Measurements from ENCODE around the gene RNF187.

Gene RNF187

GRCh38 chr1:228450200-228450599, 37.0 kb upstream of the RNF187 start:
- TF ChIP-seq SIN3A (IDR thresholded peaks at IDR 0.05; ENCODE audit: borderline replicate concordance, insufficient read depth, low read length) (no peak), FOXP2 (optimal IDR thresholded peaks at IDR 0.05; ENCODE audit: borderline replicate concordance, extremely low read depth, extremely low read length, insufficient read depth) (no peak), REST (IDR thresholded peaks at IDR 0.05; ENCODE audit: insufficient read depth in 1 of 2, low read depth in 2 of 2, low read length in 2 of 2) (no peak), POLR2AphosphoS5 (IDR thresholded peaks at IDR 0.05; ENCODE audit: low read depth, low read length) (no peak), TAF1 (IDR thresholded peaks at IDR 0.05; ENCODE audit: borderline replicate concordance, insufficient read depth, low read length) (no peak)

- TF ChIP-seq REST (IDR thresholded peaks at IDR 0.05; ENCODE audit: insufficient read depth in 1 of 2, low read depth in 2 of 2, low read length in 2 of 2) (no peak), TAF1 (IDR thresholded peaks at IDR 0.05; ENCODE audit: borderline replicate concordance, insufficient read depth, low read length) (no peak)
Measured at GRCh38 chr1:228452194-228453021, 34.8 kb upstream of the RNF187 start.

DNA sequence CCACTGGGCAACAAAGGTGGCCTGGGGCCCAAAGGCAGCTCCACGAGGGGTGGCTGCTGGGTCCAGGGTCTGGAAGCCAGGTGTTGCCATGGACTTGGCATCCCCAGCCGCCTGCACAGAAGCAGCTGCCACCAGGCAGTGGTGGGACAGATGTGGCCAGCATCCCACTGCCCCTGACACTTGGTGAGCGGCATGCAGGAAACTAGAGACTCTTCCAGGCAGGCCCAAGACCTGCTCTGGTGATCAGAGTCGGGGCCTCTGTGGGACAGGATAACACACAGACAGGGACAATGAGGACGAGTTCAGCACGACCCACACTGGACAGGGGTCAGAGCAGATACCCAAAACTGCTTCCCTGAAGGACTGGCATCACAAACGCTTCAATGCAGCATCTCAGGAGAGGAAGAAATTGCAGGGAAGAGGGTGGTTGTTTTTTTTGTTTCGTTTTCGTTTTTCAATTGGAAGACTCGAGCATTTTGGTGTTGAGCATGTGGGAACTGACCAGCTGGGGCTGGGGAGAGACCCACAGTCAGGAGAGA, 34.1 kb upstream of the RNF187 start:
- TF ChIP-seq POLR2AphosphoS5 (IDR thresholded peaks at IDR 0.05; ENCODE audit: low read depth, low read length) (no peak), SIN3A (IDR thresholded peaks at IDR 0.05; ENCODE audit: borderline replicate concordance, insufficient read depth, low read length) (no peak), TAF1 (IDR thresholded peaks at IDR 0.05; ENCODE audit: borderline replicate concordance, insufficient read depth, low read length) (no peak), FOXP2 (optimal IDR thresholded peaks at IDR 0.05; ENCODE audit: borderline replicate concordance, extremely low read depth, extremely low read length, insufficient read depth) (no peak), REST (IDR thresholded peaks at IDR 0.05; ENCODE audit: insufficient read depth in 1 of 2, low read depth in 2 of 2, low read length in 2 of 2) (no peak)

DNA sequence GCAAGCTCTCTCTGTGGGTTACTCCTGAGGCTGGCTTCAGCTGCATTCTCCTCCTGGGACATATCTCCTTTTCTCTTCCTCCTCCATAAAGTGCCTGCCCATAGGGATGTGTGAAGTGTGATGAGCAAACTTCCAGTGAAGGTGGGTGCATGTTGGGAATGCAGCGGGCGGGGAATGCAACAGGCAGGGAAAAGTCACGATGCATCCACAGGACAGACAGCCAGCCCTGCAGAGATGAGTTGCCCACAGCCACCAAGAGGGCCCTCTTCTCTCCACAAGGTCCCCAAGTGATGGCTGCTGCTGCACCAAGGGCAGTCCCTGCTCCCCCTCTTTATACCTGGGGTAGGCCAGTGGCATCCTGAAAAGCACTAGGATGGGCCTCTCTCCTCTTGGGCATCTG, 33.6 kb upstream of the RNF187 start:
- TF ChIP-seq REST (IDR thresholded peaks at IDR 0.05; ENCODE audit: insufficient read depth in 1 of 2, low read depth in 2 of 2, low read length in 2 of 2) (no peak), SIN3A (IDR thresholded peaks at IDR 0.05; ENCODE audit: borderline replicate concordance, insufficient read depth, low read length) (no peak), POLR2AphosphoS5 (IDR thresholded peaks at IDR 0.05; ENCODE audit: low read depth, low read length) (no peak), TAF1 (IDR thresholded peaks at IDR 0.05; ENCODE audit: borderline replicate concordance, insufficient read depth, low read length) (no peak), FOXP2 (optimal IDR thresholded peaks at IDR 0.05; ENCODE audit: borderline replicate concordance, extremely low read depth, extremely low read length, insufficient read depth) (no peak)

Measured in PFSK-1 (cell line).